Osteoblast (primary cell): ENCODE measurements around the gene PHKA2. TPM values are rescaled to one million over a fixed set of nuclear protein-coding genes. Genes with fewer than 3 reads are reported as not detected.
A peak's percentile ranks its signal among the peaks of the same experiment; 100 is the strongest.

ENCODE experiments used
- DNase-seq: peaks from one replicate; pipeline ENCODE4 v3.0.0; 2011; ENCODE audit warnings: low spot score, mixed read lengths; ENCODE audit not compliant: insufficient read length; ENCODE audit errors: missing footprints
- H2AFZ ChIP-seq: 2 replicates; pipeline ENCODE4 v1.6.0; 2011; ENCODE audit warnings: mild to moderate bottlenecking, low read length
- H3K27ac ChIP-seq: 2 replicates; pipeline ENCODE4 v1.5.1; 2011; ENCODE audit warnings: mild to moderate bottlenecking, low read depth, low read length, moderate library complexity
- H3K27me3 ChIP-seq: 2 replicates; pipeline ENCODE4 v1.6.0; 2012; ENCODE audit warnings: mild to moderate bottlenecking, control low read depth, inconsistent platforms, low read length, moderate library complexity; ENCODE audit not compliant: insufficient read depth
- H3K36me3 ChIP-seq: 2 replicates; pipeline ENCODE4 v1.5.1; 2011; ENCODE audit warnings: mild to moderate bottlenecking, low read length, control low read depth, moderate library complexity; ENCODE audit not compliant: insufficient read depth
- H3K4me1 ChIP-seq: 2 replicates; pipeline ENCODE4 v1.5.1; 2011; ENCODE audit warnings: mild to moderate bottlenecking, low read length, control low read depth, moderate library complexity; ENCODE audit not compliant: insufficient read depth
- H3K4me2 ChIP-seq: 2 replicates; pipeline ENCODE4 v1.6.0; 2011; ENCODE audit warnings: mild to moderate bottlenecking, low read length; ENCODE audit not compliant: insufficient read depth
- H3K4me3 ChIP-seq: fragments of 200-600 bp; sonication (generic); 3 replicates; pipeline ENCODE4 v1.5.1; 2012; ENCODE audit warnings: mild to moderate bottlenecking, low read length, inconsistent platforms; ENCODE audit not compliant: insufficient read depth
- H3K79me2 ChIP-seq: 2 replicates; pipeline ENCODE4 v1.6.0; 2012; ENCODE audit warnings: mild to moderate bottlenecking, low read length, control low read depth, inconsistent platforms; ENCODE audit not compliant: insufficient read depth
- H3K9me3 ChIP-seq: 2 replicates; pipeline ENCODE4 v1.5.1; 2011; ENCODE audit warnings: low read depth, low read length, control low read depth
- H4K20me1 ChIP-seq: 2 replicates; pipeline ENCODE4 v1.6.0; 2012; ENCODE audit warnings: mild to moderate bottlenecking, low read length, control low read depth; ENCODE audit not compliant: insufficient read depth
- total RNA-seq: library from RNA; depleted of rRNA; stranded (reverse); fragments of >200 nt; gene quantifications from 2 replicates; pipeline ENCODE4 v1.2.3, GENCODE V29; 2012
- TF ChIP-seq, protein P1 (sequence below): IDR thresholded peaks from 2 replicates; pipeline ENCODE4 v1.5.1; 2011; ENCODE audit warnings: mild to moderate bottlenecking, low read depth, low read length, moderate library complexity; ENCODE audit errors: extremely low read depth

PHKA2 gene
- total RNA-seq, 1 donor: 13.8 TPM

GRCh38 chrX:18934708-18935107 lies 49.2 kb downstream of the PHKA2 start:
- Histone ChIP-seq H3K36me3 (no peaks in the 10 kb centered on the region), H4K20me1 (peaks cover 5% of the 10 kb centered on the region), H3K9me3 (no peaks in the 10 kb centered on the region), H2AFZ (no peak overlapping the region), H3K4me1 (no peaks in the 10 kb centered on the region), H3K4me2 (no peak overlapping the region), H3K27me3 (no peaks in the 10 kb centered on the region), H3K4me3 (no peak overlapping the region), H3K79me2 (no peaks in the 10 kb centered on the region), H3K27ac (no peak overlapping the region)
- no peak for DNase-seq
- TF ChIP-seq, protein P1, sequence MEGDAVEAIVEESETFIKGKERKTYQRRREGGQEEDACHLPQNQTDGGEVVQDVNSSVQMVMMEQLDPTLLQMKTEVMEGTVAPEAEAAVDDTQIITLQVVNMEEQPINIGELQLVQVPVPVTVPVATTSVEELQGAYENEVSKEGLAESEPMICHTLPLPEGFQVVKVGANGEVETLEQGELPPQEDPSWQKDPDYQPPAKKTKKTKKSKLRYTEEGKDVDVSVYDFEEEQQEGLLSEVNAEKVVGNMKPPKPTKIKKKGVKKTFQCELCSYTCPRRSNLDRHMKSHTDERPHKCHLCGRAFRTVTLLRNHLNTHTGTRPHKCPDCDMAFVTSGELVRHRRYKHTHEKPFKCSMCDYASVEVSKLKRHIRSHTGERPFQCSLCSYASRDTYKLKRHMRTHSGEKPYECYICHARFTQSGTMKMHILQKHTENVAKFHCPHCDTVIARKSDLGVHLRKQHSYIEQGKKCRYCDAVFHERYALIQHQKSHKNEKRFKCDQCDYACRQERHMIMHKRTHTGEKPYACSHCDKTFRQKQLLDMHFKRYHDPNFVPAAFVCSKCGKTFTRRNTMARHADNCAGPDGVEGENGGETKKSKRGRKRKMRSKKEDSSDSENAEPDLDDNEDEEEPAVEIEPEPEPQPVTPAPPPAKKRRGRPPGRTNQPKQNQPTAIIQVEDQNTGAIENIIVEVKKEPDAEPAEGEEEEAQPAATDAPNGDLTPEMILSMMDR: no peak

- H3K27ac ChIP-seq: no peak overlapping the region
- no peaks in the 10 kb centered on the region for H3K36me3 ChIP-seq
- TF ChIP-seq, protein P1: no peak
Observed at GRCh38 chrX:18933617-18934016, 50.3 kb downstream of the PHKA2 start.

DNA sequence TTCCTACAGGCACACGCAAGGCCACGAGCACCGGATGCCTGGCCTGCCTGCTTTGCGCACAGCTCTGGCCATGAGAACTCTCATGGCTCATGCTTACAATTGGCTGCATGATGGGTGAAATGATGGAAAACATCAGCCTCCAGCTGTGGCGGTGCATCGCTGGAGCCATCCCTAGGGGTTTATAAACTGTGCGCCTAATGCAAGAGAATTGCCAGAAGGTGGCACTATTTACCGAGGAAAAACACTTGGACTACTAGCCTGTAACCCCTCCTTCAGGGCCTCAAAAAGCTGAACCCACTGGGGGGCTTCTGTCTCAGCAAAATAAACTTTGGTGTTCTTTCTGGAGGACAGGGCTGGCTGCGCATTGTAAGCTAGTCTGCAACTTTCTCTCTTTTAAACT lies 51.9 kb downstream of the PHKA2 start:
- Histone ChIP-seq H3K27me3 (no peaks in the 10 kb centered on the region), H3K79me2 (no peaks in the 10 kb centered on the region), H3K27ac (no peak overlapping the region), H3K4me2 (no peak overlapping the region), H3K9me3 (no peaks in the 10 kb centered on the region), H4K20me1 (peaks cover 5% of the 10 kb centered on the region), H3K36me3 (no peaks in the 10 kb centered on the region), H3K4me3 (no peak overlapping the region), H3K4me1 (no peaks in the 10 kb centered on the region), H2AFZ (no peak overlapping the region)
- no peak for DNase-seq
- TF ChIP-seq, protein P1: peak; percentile 51

More at GRCh38 chrX:18933617-18934016, 50.3 kb downstream of the PHKA2 start:
- no peaks in the 10 kb centered on the region for H3K79me2 ChIP-seq
- no peaks in the 10 kb centered on the region for H3K4me1 ChIP-seq
- DNase-seq: no peak
- H3K4me3 ChIP-seq: no peak overlapping the region
- no peak overlapping the region for H2AFZ ChIP-seq
- H3K27me3 ChIP-seq: no peaks in the 10 kb centered on the region
- no peaks in the 10 kb centered on the region for H3K9me3 ChIP-seq
- peaks cover 5% of the 10 kb centered on the region for H4K20me1 ChIP-seq
- H3K4me2 ChIP-seq: no peak overlapping the region

DNA sequence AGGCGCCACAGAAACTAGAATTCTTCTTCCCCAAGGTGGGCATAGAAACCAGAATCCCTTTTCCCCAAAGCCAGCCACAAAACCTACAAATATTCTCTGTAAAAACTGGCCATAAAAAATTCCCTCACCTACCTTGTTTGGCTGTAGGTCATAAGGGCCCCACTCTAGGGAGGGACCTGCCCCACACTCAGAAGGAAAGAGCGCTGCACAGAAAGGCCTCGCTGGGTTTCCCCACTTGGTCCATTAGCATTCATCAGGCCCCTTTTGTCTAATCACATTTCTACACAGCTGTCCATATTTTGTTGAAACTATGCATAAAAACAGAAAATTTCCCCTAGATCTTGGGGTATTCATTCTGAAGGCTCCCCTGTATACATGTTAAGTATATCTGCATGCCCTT lies 54.1 kb downstream of the PHKA2 start:
- no peak overlapping the region for H3K27ac ChIP-seq
- H3K36me3 ChIP-seq: peaks cover 3% of the 10 kb centered on the region
- no peak overlapping the region for H3K4me2 ChIP-seq
- H2AFZ ChIP-seq: no peak overlapping the region
- no peak for DNase-seq
- H3K9me3 ChIP-seq: no peaks in the 10 kb centered on the region
- H3K4me1 ChIP-seq: no peaks in the 10 kb centered on the region
- no peaks in the 10 kb centered on the region for H3K79me2 ChIP-seq
- no peak overlapping the region for H3K4me3 ChIP-seq
- H4K20me1 ChIP-seq: peaks cover 5% of the 10 kb centered on the region
- TF ChIP-seq, protein P1: no peak
- no peaks in the 10 kb centered on the region for H3K27me3 ChIP-seq
